Body of pancreas (tissue), 4 donors: ENCODE results near the gene RBM19.

ENCODE experiments used
- CTCF ChIP-seq, 7 experiments: fragments of 450-650 bp in 4 of 7; fragments of 200-600 bp in 3 of 7; sonication (generic) in 3 of 7; IDR thresholded peaks; one replicate each; pipeline ENCODE4 v1.5.1; 2016 to 2019; ENCODE audit warnings: antibody characterized with exemption in 7 of 7
- POLR2A ChIP-seq, 3 donors: fragments of 450-650 bp; IDR thresholded peaks; one replicate each; pipeline ENCODE4 v1.6.1; 2016; ENCODE audit warnings: antibody characterized with exemption in 3 of 3, mild to moderate bottlenecking in 2 of 3

- TF ChIP-seq CTCF (IDR thresholded peaks at IDR 0.05) (no peak), POLR2A (IDR thresholded peaks at IDR 0.05) (no peak)
These were observed 73.6 kb downstream of the RBM19 start for GRCh38 chr12:113892556-113892955.
